Neural cell (in vitro differentiated cells): ENCODE data around the gene PIAS1. TPM values are rescaled to one million over a fixed set of nuclear protein-coding genes. Genes with fewer than 3 reads are reported as not detected.

Experiments used
- H2AFZ ChIP-seq: fragments of 200-600, 300-800 bp; sonication (generic), shearing (Covaris generic); 2 replicates; pipeline ENCODE4 v1.6.0; 2014; ENCODE audit warnings: low read depth, mild to moderate bottlenecking, antibody characterized with exemption, low read length, moderate library complexity
- H3F3A ChIP-seq: fragments of 200-600 bp; shearing (Covaris generic); 2 replicates; pipeline ENCODE4 v1.6.1; 2016; ENCODE audit warnings: mild to moderate bottlenecking, moderate library complexity, mixed read lengths, antibody characterized with exemption, low read length; ENCODE audit not compliant: insufficient read depth, poor library complexity, severe bottlenecking
- H3K27ac ChIP-seq: fragments of 200-600, 300-800 bp; sonication (generic), shearing (Covaris generic); 2 replicates; pipeline ENCODE4 v1.5.1; 2014; ENCODE audit warnings: mild to moderate bottlenecking, low read length, moderate library complexity
- H3K27me3 ChIP-seq: fragments of 300-800, 200-600 bp; sonication (generic), shearing (Covaris generic); 2 replicates; pipeline ENCODE4 v1.6.0; 2014; ENCODE audit warnings: mild to moderate bottlenecking, low read depth, low read length, moderate library complexity; ENCODE audit not compliant: insufficient read depth
- H3K36me3 ChIP-seq: fragments of 300-800, 200-600 bp; sonication (generic), shearing (Covaris generic); 2 replicates; pipeline ENCODE4 v1.5.1; 2014; ENCODE audit warnings: mild to moderate bottlenecking, antibody characterized with exemption, low read length, moderate library complexity; ENCODE audit not compliant: insufficient read depth
- H3K4me2 ChIP-seq: fragments of 300-800, 200-600 bp; sonication (generic), shearing (Covaris generic); 2 replicates; pipeline ENCODE4 v1.6.0; 2014; ENCODE audit warnings: mild to moderate bottlenecking, low read length
- H3K4me3 ChIP-seq: fragments of 300-800, 200-600 bp; sonication (generic), shearing (Covaris generic); 2 replicates; pipeline ENCODE4 v1.5.1; 2014; ENCODE audit warnings: mild to moderate bottlenecking, low read length, moderate library complexity
- H3K79me2 ChIP-seq: fragments of 200-600 bp; shearing (Covaris generic); replicated peaks from 2 replicates; pipeline ENCODE4 v1.6.0; 2014; ENCODE audit warnings: mild to moderate bottlenecking, low read length, moderate library complexity; ENCODE audit not compliant: insufficient read depth
- H3K9ac ChIP-seq: fragments of 300-800, 200-600 bp; sonication (generic), shearing (Covaris generic); 2 replicates; pipeline ENCODE4 v1.6.1; 2016; ENCODE audit warnings: mild to moderate bottlenecking, low read length, mixed read lengths
- H3K9me2 ChIP-seq: fragments of 200-600 bp; shearing (Covaris generic); 2 replicates; pipeline ENCODE4 v1.6.1; 2016; ENCODE audit warnings: mild to moderate bottlenecking, low read length, mixed read lengths; ENCODE audit not compliant: insufficient read depth
- H3K9me3 ChIP-seq: fragments of 200-600, 300-800 bp; sonication (generic), shearing (Covaris generic); 2 replicates; pipeline ENCODE4 v1.6.1; 2016; ENCODE audit warnings: mild to moderate bottlenecking, mixed run types, low read length, moderate library complexity, mixed read lengths
- H4K20me1 ChIP-seq: fragments of 200-600 bp; shearing (Covaris generic); 2 replicates; pipeline ENCODE4 v1.6.1; 2016; ENCODE audit warnings: mild to moderate bottlenecking, mixed run types; ENCODE audit not compliant: insufficient read depth
- EP300 ChIP-seq: fragments of 450-650 bp; conservative IDR thresholded peaks from 2 replicates; pipeline ENCODE4 v1.6.1; 2014; ENCODE audit warnings: antibody characterized with exemption, mild to moderate bottlenecking, moderate library complexity; ENCODE audit not compliant: poor library complexity, severe bottlenecking
- EZH2 ChIP-seq: fragments of 200-600, 300-800 bp; shearing (Covaris generic), sonication (generic); IDR thresholded peaks from 2 replicates; pipeline ENCODE4 v1.6.1; 2014; ENCODE audit warnings: antibody characterized with exemption, low read length, borderline replicate concordance, mild to moderate bottlenecking; ENCODE audit not compliant: insufficient read depth, poor library complexity, severe bottlenecking
- MXI1 ChIP-seq: fragments of 450-650 bp; conservative IDR thresholded peaks from 2 replicates; pipeline ENCODE4 v1.6.1; 2014; ENCODE audit warnings: antibody characterized with exemption, mild to moderate bottlenecking; ENCODE audit not compliant: poor library complexity, severe bottlenecking
- POLR2AphosphoS5 ChIP-seq: IDR thresholded peaks from 2 replicates; pipeline ENCODE4 v1.6.1; 2012
- RAD21 ChIP-seq: fragments of 450-650 bp; conservative IDR thresholded peaks from 2 replicates; pipeline ENCODE4 v1.6.1; 2014; ENCODE audit warnings: antibody characterized with exemption, mild to moderate bottlenecking, moderate library complexity
- REST ChIP-seq: IDR thresholded peaks from 2 replicates; pipeline ENCODE4 v1.6.1; 2012; ENCODE audit warnings: borderline replicate concordance
- SMC3 ChIP-seq: fragments of 450-650 bp; conservative IDR thresholded peaks from 2 replicates; pipeline ENCODE4 v1.6.1; 2014; ENCODE audit warnings: antibody characterized with exemption, mild to moderate bottlenecking, moderate library complexity; ENCODE audit not compliant: poor library complexity
- TAF1 ChIP-seq: IDR thresholded peaks from 2 replicates; pipeline ENCODE4 v1.6.1; 2012; ENCODE audit warnings: low read depth
- polyA plus RNA-seq: library from polyadenylated mRNA; depleted of rRNA; stranded (reverse); fragments of >200 nt; gene quantifications from 2 replicates; pipeline ENCODE4 v1.2.3, GENCODE V29; 2014
- TF ChIP-seq, protein P1 (sequence below): fragments of 450-650 bp; IDR thresholded peaks from 2 replicates; pipeline ENCODE4 v1.5.1; 2014; ENCODE audit warnings: antibody characterized with exemption, mild to moderate bottlenecking, moderate library complexity; ENCODE audit not compliant: poor library complexity, severe bottlenecking

Gene PIAS1
- polyA plus RNA-seq, 1 donor from 2014 or later: 14.3 TPM

DNA sequence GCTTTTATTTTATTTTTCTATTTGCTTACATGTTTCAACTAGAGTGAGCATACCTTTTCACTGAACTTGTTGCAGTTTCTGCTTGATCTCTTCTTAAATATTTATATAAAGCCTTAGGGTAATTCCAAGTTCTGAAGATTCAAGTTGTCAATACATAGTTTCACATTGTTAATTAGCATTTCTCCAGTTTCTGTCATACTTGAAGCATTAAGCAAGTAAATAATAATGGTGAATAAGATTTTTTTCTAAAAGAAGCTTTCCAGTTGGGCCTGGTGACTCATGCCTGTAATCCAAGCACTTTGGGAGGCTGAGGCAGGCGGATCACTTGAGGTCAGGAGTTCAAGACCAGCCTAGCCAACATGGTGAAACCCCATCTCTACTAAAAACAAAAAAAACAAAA is 97.2 kb downstream of the PIAS1 start:
- H3K4me2 ChIP-seq: no peak overlapping the region
- no peak overlapping the region for H2AFZ ChIP-seq
- no peak overlapping the region for H3K27ac ChIP-seq
- H3F3A ChIP-seq: no peaks in the 10 kb centered on the region
- no peak for TF ChIP-seq TAF1
- no peak for TF ChIP-seq POLR2AphosphoS5
- TF ChIP-seq, protein P1, sequence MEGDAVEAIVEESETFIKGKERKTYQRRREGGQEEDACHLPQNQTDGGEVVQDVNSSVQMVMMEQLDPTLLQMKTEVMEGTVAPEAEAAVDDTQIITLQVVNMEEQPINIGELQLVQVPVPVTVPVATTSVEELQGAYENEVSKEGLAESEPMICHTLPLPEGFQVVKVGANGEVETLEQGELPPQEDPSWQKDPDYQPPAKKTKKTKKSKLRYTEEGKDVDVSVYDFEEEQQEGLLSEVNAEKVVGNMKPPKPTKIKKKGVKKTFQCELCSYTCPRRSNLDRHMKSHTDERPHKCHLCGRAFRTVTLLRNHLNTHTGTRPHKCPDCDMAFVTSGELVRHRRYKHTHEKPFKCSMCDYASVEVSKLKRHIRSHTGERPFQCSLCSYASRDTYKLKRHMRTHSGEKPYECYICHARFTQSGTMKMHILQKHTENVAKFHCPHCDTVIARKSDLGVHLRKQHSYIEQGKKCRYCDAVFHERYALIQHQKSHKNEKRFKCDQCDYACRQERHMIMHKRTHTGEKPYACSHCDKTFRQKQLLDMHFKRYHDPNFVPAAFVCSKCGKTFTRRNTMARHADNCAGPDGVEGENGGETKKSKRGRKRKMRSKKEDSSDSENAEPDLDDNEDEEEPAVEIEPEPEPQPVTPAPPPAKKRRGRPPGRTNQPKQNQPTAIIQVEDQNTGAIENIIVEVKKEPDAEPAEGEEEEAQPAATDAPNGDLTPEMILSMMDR: no peak
- TF ChIP-seq REST: no peak
- TF ChIP-seq EZH2: no peak
- no peak for TF ChIP-seq EP300
- no peak for TF ChIP-seq MXI1
- TF ChIP-seq RAD21: no peak
- TF ChIP-seq SMC3: no peak
- H3K9me3 ChIP-seq: no peaks in the 10 kb centered on the region
- H3K9me2 ChIP-seq: no peaks in the 10 kb centered on the region
- no peaks in the 10 kb centered on the region for H3K27me3 ChIP-seq
- H3K36me3 ChIP-seq: peaks cover 3% of the 10 kb centered on the region
- no peaks in the 10 kb centered on the region for H3K79me2 ChIP-seq
- H3K9ac ChIP-seq: no peak overlapping the region
- H4K20me1 ChIP-seq: no peaks in the 10 kb centered on the region
- no peak overlapping the region for H3K4me3 ChIP-seq

DNA sequence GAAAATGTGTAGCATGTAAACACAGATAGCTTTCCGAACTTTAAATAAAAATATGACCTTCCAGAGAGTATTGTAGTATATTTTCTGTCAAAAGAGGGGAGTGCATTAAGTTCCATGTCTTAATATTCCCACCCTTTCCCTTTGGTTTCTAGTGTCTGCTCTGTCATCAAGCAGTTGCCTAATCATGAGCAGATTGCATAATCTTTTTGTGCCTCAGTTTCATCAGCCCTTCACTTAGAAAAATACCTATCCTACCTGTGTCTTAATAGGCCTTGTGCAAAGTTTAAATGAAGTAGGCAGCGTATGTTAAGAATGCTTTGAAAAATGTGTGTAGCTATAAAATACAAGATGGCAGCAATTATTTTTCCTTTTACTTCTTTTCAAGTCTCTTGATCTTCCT is 98.2 kb downstream of the PIAS1 start:
- no peak overlapping the region for H3K9ac ChIP-seq
- TF ChIP-seq TAF1: no peak
- no peak for TF ChIP-seq SMC3
- TF ChIP-seq EP300: no peak
- TF ChIP-seq REST: no peak
- no peak for TF ChIP-seq MXI1
- no peak for TF ChIP-seq EZH2
- TF ChIP-seq, protein P1: no peak
- TF ChIP-seq POLR2AphosphoS5: no peak
- no peak for TF ChIP-seq RAD21
- no peaks in the 10 kb centered on the region for H3K9me3 ChIP-seq

More for the DNA sequence above, 98.2 kb downstream of the PIAS1 start:
- Histone ChIP-seq H4K20me1 (no peaks in the 10 kb centered on the region), H3K36me3 (no peaks in the 10 kb centered on the region), H3K9me2 (no peaks in the 10 kb centered on the region), H2AFZ (no peak overlapping the region), H3F3A (no peaks in the 10 kb centered on the region), H3K27me3 (no peaks in the 10 kb centered on the region), H3K27ac (no peak overlapping the region), H3K79me2 (no peaks in the 10 kb centered on the region), H3K4me3 (no peak overlapping the region), H3K4me2 (no peak overlapping the region)
